Parietal lobe (tissue), 2 donors: Measurements from ENCODE around the gene TRAF4. TPM values are rescaled to one million over a fixed set of nuclear protein-coding genes. Genes with fewer than 3 reads are reported as not detected.

Source experiments
- small RNA-seq: library from RNA; depleted of rRNA; stranded (forward); fragments of <200 nt; gene quantifications from one replicate; pipeline ENCODE3, GENCODE V24; 2014; ENCODE audit warnings: low replicate concordance
- total RNA-seq: library from RNA; depleted of rRNA; stranded (reverse); fragments of >200 nt; gene quantifications from one replicate; pipeline ENCODE4 v1.2.3, GENCODE V29; 2014

The TRAF4 gene, protein sequence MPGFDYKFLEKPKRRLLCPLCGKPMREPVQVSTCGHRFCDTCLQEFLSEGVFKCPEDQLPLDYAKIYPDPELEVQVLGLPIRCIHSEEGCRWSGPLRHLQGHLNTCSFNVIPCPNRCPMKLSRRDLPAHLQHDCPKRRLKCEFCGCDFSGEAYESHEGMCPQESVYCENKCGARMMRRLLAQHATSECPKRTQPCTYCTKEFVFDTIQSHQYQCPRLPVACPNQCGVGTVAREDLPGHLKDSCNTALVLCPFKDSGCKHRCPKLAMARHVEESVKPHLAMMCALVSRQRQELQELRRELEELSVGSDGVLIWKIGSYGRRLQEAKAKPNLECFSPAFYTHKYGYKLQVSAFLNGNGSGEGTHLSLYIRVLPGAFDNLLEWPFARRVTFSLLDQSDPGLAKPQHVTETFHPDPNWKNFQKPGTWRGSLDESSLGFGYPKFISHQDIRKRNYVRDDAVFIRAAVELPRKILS
- 48.8 TPM for total RNA-seq

DNA sequence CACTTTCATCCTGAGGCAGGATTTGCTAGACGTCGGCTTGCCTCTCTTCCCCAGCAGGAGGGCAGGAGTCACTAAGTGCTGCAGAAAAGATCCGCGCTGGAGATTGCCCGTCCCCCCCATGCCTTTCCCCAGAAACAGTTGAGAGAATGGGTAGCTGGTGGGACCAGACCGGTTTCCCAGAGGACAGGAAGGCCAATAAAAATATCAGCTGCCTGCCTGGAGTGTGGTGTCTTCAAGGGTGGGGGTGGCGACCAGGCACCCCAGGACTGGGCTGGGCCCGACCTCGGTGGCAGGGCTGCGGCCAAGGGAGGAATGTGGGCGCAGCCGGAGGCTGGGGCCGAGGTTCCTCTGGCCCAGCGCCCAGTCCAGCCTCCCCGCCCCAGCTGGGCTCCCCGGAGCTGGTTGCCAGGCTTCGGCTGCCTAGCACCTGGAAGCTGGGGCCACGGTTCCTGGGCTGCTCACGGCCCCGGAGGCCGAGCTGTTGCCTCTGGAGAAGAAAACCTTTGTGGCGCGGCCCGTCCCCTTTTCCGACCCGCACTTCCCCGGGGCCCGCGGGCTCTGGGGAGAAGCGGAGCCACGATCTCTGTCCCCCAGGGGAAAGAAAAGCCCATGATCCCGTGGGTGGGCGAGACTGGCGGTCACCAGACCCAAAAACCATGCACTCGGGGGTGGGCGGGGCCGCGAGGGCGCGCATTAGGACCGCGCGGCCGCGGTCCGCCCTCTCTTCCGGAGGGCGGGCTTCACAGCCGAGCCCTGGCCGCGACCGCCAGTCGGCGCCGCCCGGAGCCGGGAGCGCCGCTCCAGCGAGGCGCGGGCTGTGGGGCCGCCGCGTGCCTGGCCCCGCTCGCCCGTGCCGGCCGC lies at the start of gene TRAF4:
Gene TRAF4, plus strand, starts transcription at position 769 of the 861 bp plus-strand sequence. CDS start 102 bp downstream, outside the sequence.

DNA sequence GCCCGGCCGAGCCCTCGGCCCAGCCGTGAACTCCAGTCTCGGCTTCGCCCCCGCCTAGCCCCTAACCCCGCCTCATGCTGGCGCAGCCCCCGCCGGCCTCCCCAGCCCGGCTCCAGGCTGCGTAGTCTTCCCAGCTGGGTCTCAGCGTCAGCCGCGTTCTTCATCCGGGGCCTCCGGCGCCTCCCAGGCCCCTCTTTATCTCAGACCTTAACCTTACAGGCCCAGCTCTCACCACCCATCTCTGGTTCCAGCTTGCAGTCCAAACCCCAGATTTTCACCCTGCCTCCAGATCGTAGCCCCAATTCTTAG lies 32.1 kb upstream of the TRAF4 start, which contains the start of gene PROCA1:
Gene PROCA1, minus strand, starts transcription at position 166 of the 309 bp plus-strand sequence. CDS start 228 bp downstream, outside the sequence.

DNA sequence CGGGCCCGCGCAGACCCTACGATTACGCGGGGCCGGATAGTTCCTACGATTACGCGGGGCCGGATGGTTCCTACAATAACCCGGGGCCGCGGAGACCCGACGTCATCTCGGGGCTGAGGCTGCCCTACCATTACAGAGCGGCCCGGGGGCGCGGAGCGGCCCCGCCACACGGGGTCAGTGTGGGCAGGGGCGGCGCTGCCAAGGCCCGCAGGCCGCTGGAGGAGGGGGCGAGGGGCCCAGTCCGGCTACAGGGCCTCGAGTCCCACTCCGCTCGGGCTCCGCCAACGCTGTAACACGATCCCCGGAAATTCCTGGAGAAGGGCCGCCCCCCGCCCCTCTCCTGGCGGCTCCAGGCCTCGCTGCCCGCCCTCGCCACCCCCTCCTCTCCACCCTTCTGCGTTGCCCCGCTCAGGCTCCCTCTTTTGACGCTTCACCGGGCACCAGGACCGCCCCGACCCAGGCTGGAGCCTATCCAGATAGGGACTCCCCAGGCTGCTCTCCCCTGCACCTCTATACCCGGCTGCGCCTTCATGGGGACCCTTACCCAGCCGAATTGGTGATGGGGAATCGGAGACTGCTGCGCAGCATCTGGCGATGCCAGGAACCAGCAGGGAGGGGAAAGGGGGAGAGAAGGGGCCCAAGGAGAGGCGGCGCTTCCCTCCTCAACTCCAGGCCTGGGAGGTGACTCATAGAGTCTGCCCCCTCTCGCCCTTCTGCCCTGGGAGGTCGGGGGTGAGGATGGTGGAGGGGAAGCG lies 26.1 kb upstream of the TRAF4 start, which contains the start of gene RAB34:
Gene RAB34, minus strand, starts transcription at position 291 of the 755 bp plus-strand sequence. CDS start 602 bp downstream, outside the sequence.

DNA sequence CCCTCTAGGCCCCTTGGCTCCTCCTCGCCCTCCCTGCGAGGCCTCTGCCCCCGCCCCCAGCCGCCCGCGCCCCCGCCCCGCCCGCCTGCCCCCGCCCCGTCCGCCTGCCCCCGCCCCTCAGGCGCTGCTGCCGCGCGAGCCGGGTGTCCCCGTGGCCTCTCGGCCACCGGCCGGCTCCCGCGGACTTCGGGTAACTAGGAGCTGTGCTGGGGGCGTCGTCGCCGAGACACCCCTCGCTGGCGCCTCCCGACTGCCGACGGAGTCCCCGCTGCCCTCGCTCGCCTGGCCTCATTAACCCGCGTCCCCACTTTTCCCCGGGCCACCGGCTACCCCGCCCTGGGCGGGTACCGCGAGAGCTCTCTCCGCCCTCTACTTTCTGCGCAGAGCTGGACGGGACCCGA lies 17.6 kb upstream of the TRAF4 start, which contains the start of gene TLCD1:
Gene TLCD1, minus strand, starts transcription at position 8 of the 401 bp plus-strand sequence. CDS start 136 bp downstream, outside the sequence.

DNA sequence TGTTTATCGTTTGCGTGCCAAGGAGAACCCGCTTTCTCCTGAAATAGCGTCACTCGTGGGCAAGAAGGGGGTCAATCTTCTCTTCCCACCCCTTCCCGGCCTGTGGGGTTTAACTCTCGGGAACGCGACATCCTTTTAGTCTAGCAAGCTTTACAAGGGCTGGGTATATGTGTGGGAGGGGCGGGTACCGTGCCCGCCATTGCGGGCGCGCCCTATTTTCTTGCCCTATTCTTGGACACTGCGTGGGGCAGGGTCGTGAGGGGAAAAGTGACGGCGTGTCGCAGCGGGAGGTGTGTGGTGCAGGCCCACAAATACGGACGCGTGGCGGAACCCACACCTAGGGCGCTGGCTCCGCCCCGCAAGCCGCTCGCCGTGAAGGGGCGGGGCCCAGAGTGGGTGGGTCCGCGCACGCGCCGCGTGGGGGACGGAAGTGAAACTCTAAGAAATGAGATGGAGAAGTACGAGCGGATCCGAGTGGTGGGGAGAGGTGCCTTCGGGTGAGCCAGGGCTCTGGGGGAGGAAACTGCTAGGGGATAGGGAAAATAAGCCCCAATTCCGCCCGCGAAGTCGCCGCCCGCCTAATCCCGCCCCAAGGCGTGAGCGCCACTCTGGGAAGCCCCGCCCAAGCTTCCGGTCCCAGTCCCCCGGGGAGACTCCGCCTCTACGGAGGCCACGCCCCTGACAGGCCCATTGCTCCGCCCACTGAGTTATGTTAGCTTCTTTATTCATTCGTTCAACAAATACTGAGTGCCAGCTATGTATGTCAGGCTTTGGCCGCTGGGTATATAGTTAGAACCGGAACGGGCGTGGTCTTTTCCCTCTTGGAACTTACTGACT lies 15.2 kb upstream of the TRAF4 start, which contains the start of gene NEK8:
Gene NEK8, plus strand, starts transcription at position 425 of the 837 bp plus-strand sequence. Its CDS starts 26 bp downstream, at position 451.

Small RNA genes within 50 kb of the gene (small RNA-seq; reads per million reads assigned to genes)
- gene SNORD42A, result not detected
- not detected for gene SNORD42B
- not detected for gene SNORD4A
- gene SNORD4B, result not detected

Other genes with a start within 250 kb of the TRAF4 start
- gene FOXN1, start 237.7 kb upstream of the TRAF4 start, total RNA-seq, result not detected
- gene UNC119, start 191.4 kb upstream of the TRAF4 start, total RNA-seq, result 34.4 TPM
- gene PIGS, start 172.5 kb upstream of the TRAF4 start, total RNA-seq, result 24.4 TPM
- 71.1 TPM for gene ALDOC, start 167.1 kb upstream of the TRAF4 start, total RNA-seq
- 17.8 TPM for gene SPAG5, start 145.0 kb upstream of the TRAF4 start, total RNA-seq
- gene RSKR, start 129.8 kb upstream of the TRAF4 start, total RNA-seq, result 62.0 TPM
- gene BLTP2, start 98.9 kb upstream of the TRAF4 start, total RNA-seq, result 200 TPM
- 36.0 TPM for gene SDF2, start 82.1 kb upstream of the TRAF4 start, total RNA-seq
- 67.0 TPM for gene SUPT6H, start 81.8 kb upstream of the TRAF4 start, total RNA-seq
- gene PROCA1, start 32.1 kb upstream of the TRAF4 start, total RNA-seq, result 5.0 TPM
- 15.3 TPM for gene RAB34, start 26.1 kb upstream of the TRAF4 start, total RNA-seq
- gene RPL23A, start 24.0 kb upstream of the TRAF4 start, total RNA-seq, result 305 TPM
- gene TLCD1, start 17.8 kb upstream of the TRAF4 start, total RNA-seq, result not detected
- gene NEK8, start 15.2 kb upstream of the TRAF4 start, total RNA-seq, result 2.2 TPM
- 17.8 TPM for gene FAM222B, start 98.8 kb downstream of the TRAF4 start, total RNA-seq
- gene ERAL1, start 111.0 kb downstream of the TRAF4 start, total RNA-seq, result 36.6 TPM
- 30.4 TPM for gene FLOT2, start 153.7 kb downstream of the TRAF4 start, total RNA-seq
- gene DHRS13, start 159.1 kb downstream of the TRAF4 start, total RNA-seq, result 28.5 TPM
- gene PHF12, start 207.5 kb downstream of the TRAF4 start, total RNA-seq, result 32.2 TPM